H1 (cell line): ENCODE data around the gene PER2. TPM values are rescaled to one million over a fixed set of nuclear protein-coding genes. Genes with fewer than 3 reads are reported as not detected.

Experiments used
- ASH2L ChIP-seq: fragments of 200-600, 300-600 bp; sonication (generic); IDR thresholded peaks from one replicate; pipeline ENCODE4 v1.7.1; 2017; ENCODE audit warnings: low read length
- BCL11A ChIP-seq, 2 experiments: IDR thresholded peaks; one replicate each; pipeline ENCODE4 v1.6.1; 2011; ENCODE audit warnings: low read depth in 2 of 2, low read length in 2 of 2, mild to moderate bottlenecking in 2 of 2
- CEBPB ChIP-seq: IDR thresholded peaks from 2 replicates; pipeline ENCODE4 v1.6.1; 2012; ENCODE audit warnings: low read depth, low read length
- CTBP2 ChIP-seq: IDR thresholded peaks from 2 replicates; pipeline ENCODE4 v1.7.0; 2011; ENCODE audit warnings: borderline replicate concordance, mild to moderate bottlenecking, moderate library complexity, mixed read lengths, low read length; ENCODE audit not compliant: insufficient read depth, insufficient read length
- EP300 ChIP-seq, 2 experiments: IDR thresholded peaks; 1 replicate in 1 of 2; 2 replicates in 1 of 2; pipeline ENCODE4 v1.6.1; 2011 to 2012; ENCODE audit warnings: low read depth in 2 of 2, low read length in 2 of 2, mild to moderate bottlenecking in 2 of 2, borderline replicate concordance in 1 of 2, inconsistent platforms in 1 of 2, moderate library complexity in 1 of 2
- HDAC2 ChIP-seq, 2 experiments: fragments of 300-600 bp in 1 of 2; sonication (generic) in 1 of 2; IDR thresholded peaks; 2 replicates each; pipeline ENCODE4 v1.6.1; 2011 to 2012; ENCODE audit warnings: low read depth in 2 of 2, low read length in 2 of 2, mild to moderate bottlenecking in 2 of 2, moderate library complexity in 2 of 2, borderline replicate concordance in 1 of 2, inconsistent platforms in 1 of 2
- RXRA ChIP-seq: IDR thresholded peaks from 2 replicates; pipeline ENCODE4 v1.6.1; 2011; ENCODE audit warnings: low read depth, mild to moderate bottlenecking, low read length, moderate library complexity; ENCODE audit not compliant: insufficient read depth
- SRF ChIP-seq: IDR thresholded peaks from 2 replicates; pipeline ENCODE4 v1.6.1; 2011; ENCODE audit warnings: mild to moderate bottlenecking, low read depth, low read length, moderate library complexity
- SUZ12 ChIP-seq: fragments of 200-600 bp; sonication (generic); IDR thresholded peaks from 2 replicates; pipeline ENCODE4 v1.6.1; 2012; ENCODE audit warnings: mild to moderate bottlenecking, inconsistent platforms, low read length, moderate library complexity, mixed read lengths
- polyA plus RNA-seq, 7 experiments: library from polyadenylated mRNA; depleted of rRNA in 3 of 7; stranded (reverse) in 5 of 7; unstranded in 2 of 7; fragments of >200 nt in 5 of 7; fragments of 200-250 nt in 2 of 7; gene quantifications; 1 replicate in 5 of 7; 2 replicates in 1 of 7; 4 replicates in 1 of 7; pipeline versions ENCODE4 v1.2.1 to v1.2.3, GENCODE V29; 2011 to 2013; ENCODE audit warnings: missing spikeins in 2 of 7, mixed read lengths in 2 of 7
- total RNA-seq: library from RNA; stranded (reverse); fragmentation: NEBNext Ultra II Directional; extraction: Animal tissue kit (Norgen Biotek cat#: 25700); gene quantifications from 2 replicates; pipeline ENCODE4 v1.2.1, GENCODE V29; 2021
- TF ChIP-seq, protein P1 (sequence below): fragments of 300-600 bp; sonication (generic); IDR thresholded peaks from 2 replicates; pipeline ENCODE4 v1.7.1; 2012; ENCODE audit warnings: low read length, moderate library complexity, mild to moderate bottlenecking, inconsistent platforms; ENCODE audit not compliant: insufficient replicate concordance

PER2 gene
- total and polyA plus RNA-seq, 2 of the 8 experiments (the other 6 are each of a cell fraction or from before 2014, with no cell fraction given): 0.91 to 5.5 TPM

DNA sequence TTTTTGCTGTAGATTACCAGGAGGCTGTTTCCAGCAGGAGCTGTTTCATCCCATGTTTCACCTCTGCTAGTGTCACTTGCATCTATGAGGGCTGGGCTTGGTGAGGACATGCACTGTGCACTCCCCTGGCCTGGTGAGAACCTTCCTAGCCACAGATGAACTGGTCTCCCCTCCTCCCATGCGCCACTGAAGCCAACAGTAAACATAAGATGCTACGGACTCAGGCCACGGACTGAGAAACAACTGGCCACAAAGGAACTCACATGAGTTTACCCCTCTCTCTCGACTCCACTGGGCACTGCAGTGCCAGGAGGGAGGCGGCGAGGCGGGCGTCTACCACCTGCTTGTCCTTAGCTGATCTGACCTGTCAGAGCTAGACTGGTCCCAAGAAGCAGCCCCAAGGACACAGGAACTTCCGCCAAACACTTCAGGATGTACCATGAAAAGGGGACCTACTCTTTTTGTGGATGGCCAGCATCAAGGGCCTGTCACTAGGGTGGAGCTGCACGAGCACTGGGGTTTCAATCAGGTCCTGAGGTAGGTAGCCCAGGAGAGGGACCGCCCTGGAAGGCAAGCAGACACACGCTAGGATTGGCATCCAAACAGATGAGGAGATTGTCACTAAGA is 25.8 kb downstream of the PER2 start (continued):
- TF ChIP-seq, protein P1, sequence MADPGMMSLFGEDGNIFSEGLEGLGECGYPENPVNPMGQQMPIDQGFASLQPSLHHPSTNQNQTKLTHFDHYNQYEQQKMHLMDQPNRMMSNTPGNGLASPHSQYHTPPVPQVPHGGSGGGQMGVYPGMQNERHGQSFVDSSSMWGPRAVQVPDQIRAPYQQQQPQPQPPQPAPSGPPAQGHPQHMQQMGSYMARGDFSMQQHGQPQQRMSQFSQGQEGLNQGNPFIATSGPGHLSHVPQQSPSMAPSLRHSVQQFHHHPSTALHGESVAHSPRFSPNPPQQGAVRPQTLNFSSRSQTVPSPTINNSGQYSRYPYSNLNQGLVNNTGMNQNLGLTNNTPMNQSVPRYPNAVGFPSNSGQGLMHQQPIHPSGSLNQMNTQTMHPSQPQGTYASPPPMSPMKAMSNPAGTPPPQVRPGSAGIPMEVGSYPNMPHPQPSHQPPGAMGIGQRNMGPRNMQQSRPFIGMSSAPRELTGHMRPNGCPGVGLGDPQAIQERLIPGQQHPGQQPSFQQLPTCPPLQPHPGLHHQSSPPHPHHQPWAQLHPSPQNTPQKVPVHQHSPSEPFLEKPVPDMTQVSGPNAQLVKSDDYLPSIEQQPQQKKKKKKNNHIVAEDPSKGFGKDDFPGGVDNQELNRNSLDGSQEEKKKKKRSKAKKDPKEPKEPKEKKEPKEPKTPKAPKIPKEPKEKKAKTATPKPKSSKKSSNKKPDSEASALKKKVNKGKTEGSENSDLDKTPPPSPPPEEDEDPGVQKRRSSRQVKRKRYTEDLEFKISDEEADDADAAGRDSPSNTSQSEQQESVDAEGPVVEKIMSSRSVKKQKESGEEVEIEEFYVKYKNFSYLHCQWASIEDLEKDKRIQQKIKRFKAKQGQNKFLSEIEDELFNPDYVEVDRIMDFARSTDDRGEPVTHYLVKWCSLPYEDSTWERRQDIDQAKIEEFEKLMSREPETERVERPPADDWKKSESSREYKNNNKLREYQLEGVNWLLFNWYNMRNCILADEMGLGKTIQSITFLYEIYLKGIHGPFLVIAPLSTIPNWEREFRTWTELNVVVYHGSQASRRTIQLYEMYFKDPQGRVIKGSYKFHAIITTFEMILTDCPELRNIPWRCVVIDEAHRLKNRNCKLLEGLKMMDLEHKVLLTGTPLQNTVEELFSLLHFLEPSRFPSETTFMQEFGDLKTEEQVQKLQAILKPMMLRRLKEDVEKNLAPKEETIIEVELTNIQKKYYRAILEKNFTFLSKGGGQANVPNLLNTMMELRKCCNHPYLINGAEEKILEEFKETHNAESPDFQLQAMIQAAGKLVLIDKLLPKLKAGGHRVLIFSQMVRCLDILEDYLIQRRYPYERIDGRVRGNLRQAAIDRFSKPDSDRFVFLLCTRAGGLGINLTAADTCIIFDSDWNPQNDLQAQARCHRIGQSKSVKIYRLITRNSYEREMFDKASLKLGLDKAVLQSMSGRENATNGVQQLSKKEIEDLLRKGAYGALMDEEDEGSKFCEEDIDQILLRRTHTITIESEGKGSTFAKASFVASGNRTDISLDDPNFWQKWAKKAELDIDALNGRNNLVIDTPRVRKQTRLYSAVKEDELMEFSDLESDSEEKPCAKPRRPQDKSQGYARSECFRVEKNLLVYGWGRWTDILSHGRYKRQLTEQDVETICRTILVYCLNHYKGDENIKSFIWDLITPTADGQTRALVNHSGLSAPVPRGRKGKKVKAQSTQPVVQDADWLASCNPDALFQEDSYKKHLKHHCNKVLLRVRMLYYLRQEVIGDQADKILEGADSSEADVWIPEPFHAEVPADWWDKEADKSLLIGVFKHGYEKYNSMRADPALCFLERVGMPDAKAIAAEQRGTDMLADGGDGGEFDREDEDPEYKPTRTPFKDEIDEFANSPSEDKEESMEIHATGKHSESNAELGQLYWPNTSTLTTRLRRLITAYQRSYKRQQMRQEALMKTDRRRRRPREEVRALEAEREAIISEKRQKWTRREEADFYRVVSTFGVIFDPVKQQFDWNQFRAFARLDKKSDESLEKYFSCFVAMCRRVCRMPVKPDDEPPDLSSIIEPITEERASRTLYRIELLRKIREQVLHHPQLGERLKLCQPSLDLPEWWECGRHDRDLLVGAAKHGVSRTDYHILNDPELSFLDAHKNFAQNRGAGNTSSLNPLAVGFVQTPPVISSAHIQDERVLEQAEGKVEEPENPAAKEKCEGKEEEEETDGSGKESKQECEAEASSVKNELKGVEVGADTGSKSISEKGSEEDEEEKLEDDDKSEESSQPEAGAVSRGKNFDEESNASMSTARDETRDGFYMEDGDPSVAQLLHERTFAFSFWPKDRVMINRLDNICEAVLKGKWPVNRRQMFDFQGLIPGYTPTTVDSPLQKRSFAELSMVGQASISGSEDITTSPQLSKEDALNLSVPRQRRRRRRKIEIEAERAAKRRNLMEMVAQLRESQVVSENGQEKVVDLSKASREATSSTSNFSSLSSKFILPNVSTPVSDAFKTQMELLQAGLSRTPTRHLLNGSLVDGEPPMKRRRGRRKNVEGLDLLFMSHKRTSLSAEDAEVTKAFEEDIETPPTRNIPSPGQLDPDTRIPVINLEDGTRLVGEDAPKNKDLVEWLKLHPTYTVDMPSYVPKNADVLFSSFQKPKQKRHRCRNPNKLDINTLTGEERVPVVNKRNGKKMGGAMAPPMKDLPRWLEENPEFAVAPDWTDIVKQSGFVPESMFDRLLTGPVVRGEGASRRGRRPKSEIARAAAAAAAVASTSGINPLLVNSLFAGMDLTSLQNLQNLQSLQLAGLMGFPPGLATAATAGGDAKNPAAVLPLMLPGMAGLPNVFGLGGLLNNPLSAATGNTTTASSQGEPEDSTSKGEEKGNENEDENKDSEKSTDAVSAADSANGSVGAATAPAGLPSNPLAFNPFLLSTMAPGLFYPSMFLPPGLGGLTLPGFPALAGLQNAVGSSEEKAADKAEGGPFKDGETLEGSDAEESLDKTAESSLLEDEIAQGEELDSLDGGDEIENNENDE: no peak
- no peak for TF ChIP-seq ASH2L
- no peak for TF ChIP-seq SUZ12
- TF ChIP-seq EP300 (IDR thresholded peaks at IDR 0.05; ENCODE audit: borderline replicate concordance in 1 of 2, low read depth in 2 of 2, low read length in 2 of 2): no peak
- TF ChIP-seq RXRA: no peak
- TF ChIP-seq HDAC2 (IDR thresholded peaks at IDR 0.05; ENCODE audit: borderline replicate concordance in 1 of 2, low read depth in 2 of 2, low read length in 2 of 2): no peak
- no peak for TF ChIP-seq CEBPB
- no peak for TF ChIP-seq BCL11A (IDR thresholded peaks at IDR 0.05; ENCODE audit: low read depth in 2 of 2, low read length in 2 of 2)
- no peak for TF ChIP-seq CTBP2
- no peak for TF ChIP-seq SRF
